IPS-20b (cell line): Measurements from ENCODE around the gene AKAP1.

Source experiments
- H3K27ac ChIP-seq: one replicate; pipeline ENCODE4 v1.5.1; 2013; ENCODE audit warnings: low read length
- H3K27me3 ChIP-seq: 2 replicates; pipeline ENCODE4 v1.6.1; 2013; ENCODE audit warnings: mild to moderate bottlenecking, low read length, inconsistent platforms; ENCODE audit not compliant: insufficient read depth
- H3K36me3 ChIP-seq: 2 replicates; pipeline ENCODE4 v1.6.1; 2013; ENCODE audit warnings: low read depth, mild to moderate bottlenecking, inconsistent platforms, low read length, moderate library complexity; ENCODE audit not compliant: insufficient read depth
- H3K4me1 ChIP-seq: 2 replicates; pipeline ENCODE4 v1.6.1; 2013; ENCODE audit warnings: mild to moderate bottlenecking, control low read depth, inconsistent platforms, low read length, moderate library complexity; ENCODE audit not compliant: insufficient read depth
- H3K4me3 ChIP-seq: 2 replicates; pipeline ENCODE4 v1.5.1; 2013; ENCODE audit warnings: mild to moderate bottlenecking, low read length, inconsistent platforms
- H3K9ac ChIP-seq: 2 replicates; pipeline ENCODE4 v1.6.1; 2013; ENCODE audit warnings: low read depth, mild to moderate bottlenecking, inconsistent platforms, low read length, moderate library complexity
- H3K9me3 ChIP-seq: 2 replicates; pipeline ENCODE4 v1.6.1; 2013; ENCODE audit warnings: mild to moderate bottlenecking, low read depth, low read length, inconsistent platforms; ENCODE audit not compliant: insufficient read depth

Gene AKAP1

DNA sequence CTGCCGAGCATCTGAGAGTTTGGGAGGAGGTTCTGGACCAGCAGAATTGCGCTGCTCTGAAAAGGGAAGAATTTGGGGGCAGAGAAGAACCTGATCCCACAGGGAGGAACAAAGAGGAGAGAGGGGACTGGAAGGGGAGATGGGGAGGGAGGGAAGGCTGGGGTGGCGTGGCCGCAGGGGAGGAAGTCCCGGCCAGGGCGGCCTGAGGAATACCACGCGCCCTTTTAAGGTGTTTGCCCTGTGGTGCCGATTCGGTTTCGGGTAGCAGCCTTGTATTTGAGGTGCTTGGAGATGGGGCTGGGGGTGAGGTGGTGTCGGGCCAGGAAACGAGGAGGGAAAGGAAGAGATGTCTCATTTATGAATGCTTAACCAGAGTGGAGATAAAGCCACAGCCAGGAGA, 51.3 kb downstream of the AKAP1 start:
- H3K4me3 ChIP-seq: no peak overlapping the region
- H3K9me3 ChIP-seq: no peaks in the 10 kb centered on the region
- no peak overlapping the region for H3K27ac ChIP-seq
- no peaks in the 10 kb centered on the region for H3K27me3 ChIP-seq
- no peaks in the 10 kb centered on the region for H3K36me3 ChIP-seq
- no peak overlapping the region for H3K9ac ChIP-seq
- H3K4me1 ChIP-seq: peaks cover 10% of the 10 kb centered on the region; the same call in 1 of the 2 replicates

DNA sequence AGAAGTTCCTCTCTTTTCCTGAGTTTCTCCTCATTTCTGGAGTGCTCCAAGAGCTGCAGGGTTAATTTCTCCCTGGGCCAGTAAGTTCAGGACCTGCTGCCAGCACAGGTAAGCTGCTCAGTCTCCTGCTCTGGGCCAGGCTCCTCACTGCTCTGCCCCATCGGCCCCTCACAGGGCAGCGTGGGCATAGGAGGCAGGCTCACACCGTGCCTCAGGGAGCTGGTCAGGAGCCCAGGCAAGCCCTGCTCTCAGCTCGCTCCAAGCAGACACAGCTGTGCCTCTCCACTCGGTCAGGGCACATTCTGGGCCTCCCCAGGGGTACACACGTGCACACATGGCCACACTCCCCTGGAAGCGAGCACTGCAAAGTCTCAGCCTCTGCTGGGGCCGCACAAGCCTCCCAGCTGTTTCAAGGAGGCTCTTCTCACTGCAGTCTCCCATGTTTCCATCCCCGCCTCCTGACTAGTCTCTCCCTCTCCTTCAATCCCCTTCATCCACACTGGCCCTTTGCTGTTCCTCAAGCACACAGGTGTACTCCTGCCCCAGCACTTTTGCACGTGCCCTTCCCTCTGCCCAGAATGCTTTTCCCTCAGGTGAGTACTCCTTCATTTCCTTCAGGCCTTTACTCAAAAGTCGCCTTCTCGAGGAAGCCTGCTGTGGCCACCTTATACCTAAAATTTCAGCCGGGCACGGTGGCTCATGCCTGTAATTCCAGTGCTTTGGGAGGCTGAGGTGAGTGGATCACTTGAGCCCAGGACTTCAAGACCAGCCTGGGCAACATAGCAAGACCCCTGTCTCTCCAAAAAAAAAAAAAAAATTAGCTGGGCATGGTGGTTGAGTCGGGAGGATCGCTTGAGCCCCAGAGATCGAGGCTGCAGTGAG, 53.2 kb downstream of the AKAP1 start:
- Histone ChIP-seq H3K9ac (no peak overlapping the region), H3K9me3 (no peaks in the 10 kb centered on the region), H3K27me3 (no peaks in the 10 kb centered on the region), H3K4me1 (peaks cover 4% of the 10 kb centered on the region; the same call in 1 of the 2 replicates), H3K36me3 (no peaks in the 10 kb centered on the region), H3K4me3 (no peak overlapping the region), H3K27ac (no peak overlapping the region)

DNA sequence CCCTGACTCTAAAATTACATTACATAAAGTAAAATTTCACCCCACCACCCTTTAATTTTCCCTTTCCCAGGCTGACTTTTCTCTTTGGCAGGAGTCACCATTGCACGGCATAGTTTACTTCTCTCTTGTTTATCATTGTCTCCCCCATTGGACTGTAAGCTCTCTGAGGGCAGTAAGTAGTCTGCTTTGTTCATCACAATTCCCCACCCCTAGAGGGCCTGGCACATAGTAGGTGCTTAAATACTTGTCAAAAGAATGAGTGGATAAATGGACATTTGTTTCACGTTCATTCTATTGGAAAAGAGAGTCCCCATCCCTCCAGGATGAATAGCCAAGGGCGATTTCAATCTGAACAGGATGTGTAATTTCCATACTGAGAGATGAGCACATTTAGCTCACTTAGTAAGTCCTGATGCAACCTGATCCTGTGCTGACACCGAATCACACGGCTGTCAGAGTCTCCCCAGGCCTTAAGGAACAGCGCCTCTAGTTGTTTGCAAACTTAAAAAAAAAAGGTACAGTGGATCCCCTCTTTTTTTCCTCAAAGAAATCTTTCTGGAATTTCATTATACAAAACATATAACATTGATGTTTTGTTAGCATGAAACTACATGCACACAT, 54.0 kb downstream of the AKAP1 start:
- Histone ChIP-seq H3K4me3 (no peak overlapping the region), H3K36me3 (no peaks in the 10 kb centered on the region), H3K4me1 (peaks cover 4% of the 10 kb centered on the region; the same call in 1 of the 2 replicates), H3K9me3 (no peaks in the 10 kb centered on the region), H3K27ac (no peak overlapping the region), H3K9ac (no peak overlapping the region), H3K27me3 (no peaks in the 10 kb centered on the region)

DNA sequence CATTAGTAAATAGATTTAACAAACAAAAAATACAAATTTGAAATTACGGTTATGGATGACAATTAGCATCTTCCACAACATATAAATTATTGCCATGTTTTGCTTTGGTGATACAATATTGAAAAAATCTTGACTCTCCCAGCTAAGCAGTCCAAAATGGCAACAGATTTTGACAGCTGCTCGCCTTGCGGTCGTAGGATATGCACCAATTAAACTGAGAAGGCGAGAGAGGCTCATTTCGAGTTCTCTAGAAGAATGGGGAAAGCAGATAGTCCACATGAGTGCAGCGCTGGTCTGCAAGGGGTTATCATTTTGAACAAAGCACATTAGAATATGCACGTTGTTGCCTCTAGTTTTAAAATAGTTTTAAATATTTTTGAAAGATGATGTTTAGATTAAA, 55.3 kb downstream of the AKAP1 start:
- H3K9me3 ChIP-seq: no peaks in the 10 kb centered on the region
- H3K27ac ChIP-seq: no peak overlapping the region
- no peak overlapping the region for H3K4me3 ChIP-seq
- H3K27me3 ChIP-seq: no peaks in the 10 kb centered on the region
- peaks cover 7% of the 10 kb centered on the region; the same call in 1 of the 2 replicates for H3K4me1 ChIP-seq
- H3K36me3 ChIP-seq: no peaks in the 10 kb centered on the region
- no peak overlapping the region for H3K9ac ChIP-seq

DNA sequence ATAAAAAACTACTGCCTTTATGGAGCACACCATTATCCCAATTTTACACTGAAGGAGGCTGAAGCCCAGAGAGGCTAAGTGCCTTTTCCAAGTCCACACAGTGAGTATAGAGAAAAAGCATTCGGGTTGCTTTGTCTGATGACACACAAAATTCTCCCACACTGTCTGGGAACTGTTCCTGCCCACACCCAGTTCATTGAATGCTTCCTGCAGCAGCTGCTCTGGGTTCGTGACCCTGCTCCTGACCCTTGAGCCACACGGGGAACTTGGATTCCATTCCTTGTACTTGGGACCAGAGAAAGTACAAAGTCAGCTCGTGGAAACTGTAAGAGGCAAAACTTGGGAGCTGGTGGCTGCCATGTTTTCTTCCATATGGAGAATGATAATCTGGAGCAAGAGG, 57.9 kb downstream of the AKAP1 start:
- no peaks in the 10 kb centered on the region for H3K36me3 ChIP-seq
- no peak overlapping the region for H3K9ac ChIP-seq
- H3K27ac ChIP-seq: no peak overlapping the region
- peaks cover 2% of the 10 kb centered on the region; the same call in 1 of the 2 replicates for H3K4me1 ChIP-seq
- no peaks in the 10 kb centered on the region for H3K9me3 ChIP-seq
- no peaks in the 10 kb centered on the region for H3K27me3 ChIP-seq
- no peak overlapping the region for H3K4me3 ChIP-seq

DNA sequence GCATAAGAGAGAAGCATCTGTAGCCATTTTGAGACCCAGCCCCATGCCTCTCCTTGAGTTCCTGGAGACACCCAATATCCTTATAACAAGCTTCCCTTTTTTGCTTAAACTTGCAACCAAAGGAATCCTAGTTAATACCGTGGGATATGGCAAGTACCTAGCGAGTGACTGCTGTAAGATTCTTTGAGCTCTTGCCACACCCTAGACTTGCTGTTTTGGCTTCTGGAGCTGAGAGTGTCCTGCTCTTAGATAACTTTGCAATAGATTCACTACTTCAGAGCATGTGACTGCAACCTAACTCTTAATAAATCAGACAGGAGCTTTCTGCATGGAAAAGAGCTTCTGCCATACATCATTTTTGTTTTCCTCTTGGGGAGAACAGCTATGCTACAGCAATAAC, 58.3 kb downstream of the AKAP1 start:
- Histone ChIP-seq H3K4me3 (no peak overlapping the region), H3K27me3 (no peaks in the 10 kb centered on the region), H3K36me3 (no peaks in the 10 kb centered on the region), H3K9ac (no peak overlapping the region), H3K9me3 (no peaks in the 10 kb centered on the region), H3K27ac (no peak overlapping the region), H3K4me1 (peaks cover 2% of the 10 kb centered on the region; the same call in 1 of the 2 replicates)

DNA sequence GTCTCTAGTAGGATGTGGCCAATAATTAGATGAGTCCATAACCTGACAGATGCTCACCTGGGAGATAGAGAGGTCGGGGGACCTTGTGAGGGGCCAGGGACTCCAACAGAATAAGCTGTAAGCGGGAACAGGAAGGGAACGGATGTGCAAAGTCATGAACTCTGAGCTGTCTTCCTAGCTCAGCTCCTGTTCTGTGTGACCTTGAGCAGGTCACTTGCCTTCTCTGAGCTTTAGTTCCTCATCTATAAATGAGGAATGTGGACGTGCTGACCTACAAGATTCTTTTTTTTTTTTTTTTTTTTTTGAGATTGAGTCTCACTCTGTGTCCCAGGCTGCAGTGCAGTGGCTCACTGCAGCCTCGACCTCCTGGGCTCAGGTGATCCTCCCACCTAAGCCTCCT, 58.9 kb downstream of the AKAP1 start:
- Histone ChIP-seq H3K9ac (no peak overlapping the region), H3K4me1 (peaks cover 2% of the 10 kb centered on the region; the same call in 1 of the 2 replicates), H3K27me3 (no peaks in the 10 kb centered on the region), H3K27ac (no peak overlapping the region), H3K4me3 (no peak overlapping the region), H3K36me3 (no peaks in the 10 kb centered on the region), H3K9me3 (no peaks in the 10 kb centered on the region)

DNA sequence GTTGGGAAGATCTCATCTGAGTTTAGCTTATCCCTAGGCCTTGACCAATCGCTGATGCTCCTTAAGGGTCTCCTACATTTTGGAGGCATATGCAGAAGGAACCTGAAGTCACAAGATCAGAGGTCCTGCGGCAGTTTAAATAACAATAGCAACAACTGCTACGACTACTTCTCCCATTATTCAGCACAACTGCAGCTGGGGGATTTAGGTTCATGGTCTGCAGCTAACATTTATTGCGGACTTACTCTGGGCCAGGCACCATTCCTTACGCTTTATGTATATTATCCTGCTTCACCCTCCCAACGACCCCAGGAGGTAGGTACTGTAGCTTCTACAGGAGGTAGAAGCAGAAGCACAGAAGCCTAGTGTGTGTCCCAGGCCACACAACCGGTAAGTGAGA, 59.5 kb downstream of the AKAP1 start:
- H3K27ac ChIP-seq: no peak overlapping the region
- H3K4me3 ChIP-seq: no peak overlapping the region
- H3K27me3 ChIP-seq: no peaks in the 10 kb centered on the region
- no peaks in the 10 kb centered on the region for H3K36me3 ChIP-seq
- no peaks in the 10 kb centered on the region for H3K9me3 ChIP-seq
- H3K9ac ChIP-seq: no peak overlapping the region
- peaks cover 2% of the 10 kb centered on the region; the same call in 1 of the 2 replicates for H3K4me1 ChIP-seq

DNA sequence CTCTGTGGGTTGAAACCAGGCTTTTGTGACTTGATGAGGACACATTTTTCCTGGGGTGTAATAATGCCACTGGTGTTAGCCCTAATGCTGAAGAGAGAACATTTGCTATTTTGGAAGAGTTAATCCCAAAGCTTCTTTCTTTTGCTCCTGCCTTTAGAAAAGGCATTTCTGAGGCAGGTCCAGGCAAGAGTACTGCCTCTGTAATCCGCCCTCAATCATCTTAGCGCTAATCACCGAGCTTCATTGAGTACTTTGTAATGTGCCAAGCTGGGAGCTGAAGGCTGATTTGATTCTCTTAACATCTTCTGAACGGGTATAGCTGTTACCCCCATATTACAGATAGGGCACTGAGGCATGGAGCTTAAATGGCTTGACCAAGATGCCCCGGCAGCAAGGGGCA, 60.3 kb downstream of the AKAP1 start:
- Histone ChIP-seq H3K27me3 (no peaks in the 10 kb centered on the region), H3K36me3 (no peaks in the 10 kb centered on the region), H3K4me1 (peaks cover 2% of the 10 kb centered on the region; the same call in 1 of the 2 replicates)

DNA sequence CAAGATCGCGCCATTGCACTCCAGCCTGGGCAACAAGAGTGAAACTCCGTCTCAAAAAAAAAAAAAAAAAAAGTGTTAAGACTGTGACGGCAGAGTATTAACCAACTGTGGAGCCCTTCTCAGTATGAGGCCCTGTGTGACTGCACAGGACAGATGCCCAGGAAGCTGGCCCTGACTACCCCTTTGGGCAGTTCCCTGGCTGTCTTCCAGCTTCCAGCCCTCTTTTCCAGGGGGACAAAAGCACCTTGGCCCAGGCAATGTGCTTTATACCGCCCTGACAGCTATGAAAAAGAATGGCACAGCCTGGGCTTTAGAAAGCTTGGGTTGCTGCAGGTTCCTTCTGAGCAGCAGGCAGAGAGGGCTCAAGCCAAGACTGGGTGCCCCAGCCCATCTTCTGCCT, 61.2 kb downstream of the AKAP1 start:
- H3K27me3 ChIP-seq: no peaks in the 10 kb centered on the region
- H3K4me1 ChIP-seq: peaks cover 2% of the 10 kb centered on the region; the same call in 1 of the 2 replicates
- H3K36me3 ChIP-seq: no peaks in the 10 kb centered on the region
- H3K9ac ChIP-seq: no peak overlapping the region
- no peaks in the 10 kb centered on the region for H3K9me3 ChIP-seq
- no peak overlapping the region for H3K4me3 ChIP-seq
- no peak overlapping the region for H3K27ac ChIP-seq

More for the DNA sequence above, 60.3 kb downstream of the AKAP1 start:
- no peak overlapping the region for H3K27ac ChIP-seq
- no peak overlapping the region for H3K4me3 ChIP-seq
- no peaks in the 10 kb centered on the region for H3K9me3 ChIP-seq
- no peak overlapping the region for H3K9ac ChIP-seq

DNA sequence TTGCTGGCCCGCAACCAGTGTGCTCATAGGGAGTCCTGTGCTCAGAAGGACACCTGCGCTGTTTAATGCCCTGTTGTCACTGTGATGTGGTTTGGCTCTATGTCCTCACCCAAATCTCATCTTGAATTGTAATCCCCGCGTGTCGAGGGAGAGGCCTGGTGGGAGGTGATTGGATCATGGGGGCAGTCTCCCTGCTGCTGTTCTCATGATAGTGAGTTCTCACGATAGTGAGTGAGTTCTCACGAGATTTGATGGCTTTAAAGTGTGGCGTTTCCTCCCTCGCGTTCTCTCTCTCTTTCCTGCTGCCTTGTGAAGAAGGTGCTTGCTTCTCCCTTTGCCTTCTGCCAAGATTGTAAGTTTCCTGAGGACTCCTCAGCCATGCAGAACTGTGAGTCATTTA, 66.8 kb downstream of the AKAP1 start:
- no peak overlapping the region for H3K9ac ChIP-seq
- H3K36me3 ChIP-seq: no peaks in the 10 kb centered on the region
- no peaks in the 10 kb centered on the region for H3K4me1 ChIP-seq
- H3K27ac ChIP-seq: no peak overlapping the region
- no peak overlapping the region for H3K4me3 ChIP-seq
- H3K9me3 ChIP-seq: no peaks in the 10 kb centered on the region
- no peaks in the 10 kb centered on the region for H3K27me3 ChIP-seq
